ENCODE data around the gene HS6ST2.

GRCh38 chrX:132750331-132751062, 207.9 kb downstream of the HS6ST2 start:
- TF ChIP-seq EZH2 (IDR thresholded peaks at IDR 0.05), result no peak
- TF ChIP-seq FOXP2 (optimal IDR thresholded peaks at IDR 0.05; ENCODE audit: control extremely low read depth, extremely low read length, insufficient read depth), result no peak
- no peak for TF ChIP-seq POLR2AphosphoS5 (IDR thresholded peaks at IDR 0.05; ENCODE audit: borderline replicate concordance, low read depth, low read length)

Measured in SK-N-MC (cell line).